Measurements from ENCODE around the gene COPS7A.
A peak's percentile ranks its signal among the peaks of the same experiment; 100 is the strongest.

Gene COPS7A

DNA sequence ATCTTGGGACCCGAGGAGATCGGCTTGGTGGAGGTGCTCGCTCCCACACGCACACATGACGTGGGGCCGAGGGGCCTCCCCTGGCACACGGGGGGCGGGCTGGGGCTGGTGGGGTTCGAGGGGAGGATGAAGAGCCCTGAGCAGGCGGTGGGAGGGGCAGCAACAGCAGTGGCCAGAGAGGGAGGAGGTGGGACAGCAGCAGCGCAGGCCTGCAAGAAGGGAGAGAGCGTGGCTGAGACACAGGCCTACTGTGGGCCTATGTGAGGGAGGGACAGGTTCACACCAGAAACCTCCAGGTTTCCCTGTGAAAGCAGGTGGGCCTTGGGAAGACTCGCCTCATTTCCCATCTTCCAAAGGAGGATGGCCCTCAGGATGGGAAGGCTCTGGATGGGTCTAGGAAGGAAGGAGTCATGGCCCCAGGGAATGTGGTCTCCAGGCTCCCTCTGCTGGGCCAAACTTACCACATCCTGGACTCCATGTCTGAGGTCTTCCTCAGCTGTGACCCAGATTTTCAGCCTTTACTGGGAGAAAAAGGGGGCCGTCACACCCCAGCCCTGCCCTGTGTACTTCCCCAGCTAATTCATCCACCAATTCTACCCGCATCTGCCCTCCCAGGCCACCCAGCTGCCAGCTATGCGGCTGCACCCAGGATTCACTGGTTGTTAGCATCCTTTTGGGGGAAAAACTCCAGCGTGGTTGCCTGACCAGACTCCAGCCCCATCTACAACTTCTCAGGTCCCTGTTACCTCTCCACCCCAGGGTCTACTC is 26.1 kb upstream of the COPS7A start:
- no peak for DNase-seq (ENCODE audit: low read depth)

DNA sequence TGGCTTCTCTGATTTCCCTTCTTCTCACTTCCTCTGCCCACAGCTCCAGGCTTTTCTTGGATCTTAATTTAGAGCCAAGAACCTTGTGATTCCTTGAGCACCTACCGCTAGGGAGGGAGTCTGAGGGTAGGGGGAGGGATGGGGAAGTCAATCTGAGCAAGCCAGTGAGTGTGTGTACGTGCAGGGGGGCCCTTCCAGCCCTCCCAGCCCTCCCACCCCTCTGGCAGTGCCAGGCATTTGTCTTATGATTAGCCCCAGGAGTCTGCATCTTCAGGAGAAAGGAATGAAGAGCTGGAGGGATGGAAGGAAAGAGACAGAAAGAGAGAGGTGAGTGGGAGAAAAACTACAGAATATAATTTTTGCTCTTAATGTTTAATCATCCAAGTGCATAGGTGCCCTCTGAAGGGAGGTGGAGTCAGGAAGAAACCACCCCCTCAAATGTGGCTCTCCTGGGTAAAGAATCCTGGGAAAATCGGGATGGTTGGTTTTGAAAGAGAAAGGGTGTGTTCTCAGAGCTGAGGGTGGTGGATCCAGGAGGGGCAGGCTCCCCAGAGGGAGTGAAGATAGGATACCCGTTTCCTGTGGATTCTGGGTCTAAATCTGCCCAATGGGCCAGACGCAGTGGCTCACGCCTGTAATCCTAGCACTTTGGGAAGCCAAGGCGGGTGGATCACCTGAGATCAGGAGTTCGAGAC is 25.3 kb upstream of the COPS7A start:
- DNase-seq (ENCODE audit: low read depth): no peak
- H3K4me3 ChIP-seq (ENCODE audit: low read depth, low read length): no peak overlapping the region
- TF ChIP-seq, protein P1, sequence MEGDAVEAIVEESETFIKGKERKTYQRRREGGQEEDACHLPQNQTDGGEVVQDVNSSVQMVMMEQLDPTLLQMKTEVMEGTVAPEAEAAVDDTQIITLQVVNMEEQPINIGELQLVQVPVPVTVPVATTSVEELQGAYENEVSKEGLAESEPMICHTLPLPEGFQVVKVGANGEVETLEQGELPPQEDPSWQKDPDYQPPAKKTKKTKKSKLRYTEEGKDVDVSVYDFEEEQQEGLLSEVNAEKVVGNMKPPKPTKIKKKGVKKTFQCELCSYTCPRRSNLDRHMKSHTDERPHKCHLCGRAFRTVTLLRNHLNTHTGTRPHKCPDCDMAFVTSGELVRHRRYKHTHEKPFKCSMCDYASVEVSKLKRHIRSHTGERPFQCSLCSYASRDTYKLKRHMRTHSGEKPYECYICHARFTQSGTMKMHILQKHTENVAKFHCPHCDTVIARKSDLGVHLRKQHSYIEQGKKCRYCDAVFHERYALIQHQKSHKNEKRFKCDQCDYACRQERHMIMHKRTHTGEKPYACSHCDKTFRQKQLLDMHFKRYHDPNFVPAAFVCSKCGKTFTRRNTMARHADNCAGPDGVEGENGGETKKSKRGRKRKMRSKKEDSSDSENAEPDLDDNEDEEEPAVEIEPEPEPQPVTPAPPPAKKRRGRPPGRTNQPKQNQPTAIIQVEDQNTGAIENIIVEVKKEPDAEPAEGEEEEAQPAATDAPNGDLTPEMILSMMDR (IDR thresholded peaks at IDR 0.05; ENCODE audit: low read depth, low read length, missing control alignments): no peak

More for the DNA sequence above, 26.1 kb upstream of the COPS7A start:
- no peak overlapping the region for H3K4me3 ChIP-seq (ENCODE audit: low read depth, low read length)
- TF ChIP-seq, protein P1 (IDR thresholded peaks at IDR 0.05; ENCODE audit: low read depth, low read length, missing control alignments): peak; percentile 59

DNA sequence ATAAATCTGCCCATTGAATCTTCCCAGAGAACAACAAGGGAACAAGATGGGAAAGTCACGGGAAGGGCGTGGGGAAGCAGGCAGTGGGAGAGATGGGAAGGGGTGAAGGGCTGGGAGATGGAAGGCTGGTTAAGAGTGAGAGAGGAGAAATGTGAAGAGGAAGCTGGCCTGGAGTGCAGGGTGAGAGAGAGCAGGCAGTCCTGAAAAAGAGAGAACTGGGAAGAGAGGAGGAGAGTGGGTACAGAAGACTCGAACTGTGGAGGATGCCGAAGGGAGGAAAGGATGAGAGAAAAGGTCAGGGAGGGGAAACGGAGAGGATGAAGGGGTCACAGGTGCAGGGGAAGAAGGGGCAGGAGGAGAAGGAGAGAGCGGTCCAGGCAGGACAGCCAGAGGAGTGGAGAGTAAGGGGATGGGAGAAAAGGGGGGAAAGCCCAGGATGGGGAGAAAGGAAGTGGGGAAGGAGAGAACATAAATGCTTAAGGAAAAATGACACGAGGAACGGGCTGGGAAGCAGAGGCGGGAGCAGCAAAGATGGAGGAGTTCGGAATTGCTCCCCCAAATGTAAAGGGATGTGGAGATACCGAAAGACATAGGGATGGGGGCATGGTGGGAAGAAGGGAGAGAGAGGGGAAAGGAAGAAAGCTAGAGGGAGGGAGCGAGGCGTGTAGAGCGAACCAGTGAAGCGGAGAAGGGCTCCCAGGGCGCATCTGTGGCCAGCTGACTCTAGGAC is 24.4 kb upstream of the COPS7A start:
- TF ChIP-seq, protein P1 (IDR thresholded peaks at IDR 0.05; ENCODE audit: low read depth, low read length, missing control alignments): no peak
- no peak overlapping the region for H3K4me3 ChIP-seq (ENCODE audit: low read depth, low read length)
- DNase-seq (ENCODE audit: low read depth): no peak

DNA sequence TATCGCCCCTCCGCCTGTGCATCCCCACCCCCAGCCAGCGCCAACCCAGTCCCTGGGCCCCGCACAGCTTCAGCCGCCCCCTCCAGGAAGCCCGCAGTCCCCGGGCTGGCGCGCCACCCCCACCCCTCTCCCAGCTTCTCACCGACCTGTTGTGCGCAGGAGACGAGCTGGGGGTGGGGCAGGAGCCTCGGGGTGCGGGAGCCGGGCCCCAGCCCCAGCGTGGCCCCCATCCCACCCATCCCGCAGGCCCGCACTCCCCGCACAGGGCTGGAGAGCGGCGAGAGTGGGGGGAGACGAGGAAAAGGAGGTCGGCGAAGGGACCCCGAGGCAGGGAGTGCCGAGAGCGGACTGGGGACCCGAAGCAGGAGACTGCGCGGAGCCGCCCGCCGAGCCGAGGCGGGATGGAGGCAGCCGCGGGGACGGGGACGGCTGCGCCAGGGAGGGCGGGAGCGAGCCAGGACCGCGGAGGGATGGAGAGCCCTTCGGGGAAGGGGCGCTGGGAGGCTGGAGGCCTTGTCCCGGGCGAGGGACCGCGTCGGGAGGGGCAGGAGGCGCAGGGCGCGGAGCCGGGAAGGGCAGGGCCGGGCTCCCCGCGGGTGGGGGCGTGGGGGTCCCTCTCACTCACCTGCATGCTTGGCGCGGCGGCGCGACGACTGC is 23.7 kb upstream of the COPS7A start:
- no peak overlapping the region for H3K4me3 ChIP-seq (ENCODE audit: low read depth, low read length)
- TF ChIP-seq, protein P1 (IDR thresholded peaks at IDR 0.05; ENCODE audit: low read depth, low read length, missing control alignments): no peak
- no peak for DNase-seq (ENCODE audit: low read depth)

DNA sequence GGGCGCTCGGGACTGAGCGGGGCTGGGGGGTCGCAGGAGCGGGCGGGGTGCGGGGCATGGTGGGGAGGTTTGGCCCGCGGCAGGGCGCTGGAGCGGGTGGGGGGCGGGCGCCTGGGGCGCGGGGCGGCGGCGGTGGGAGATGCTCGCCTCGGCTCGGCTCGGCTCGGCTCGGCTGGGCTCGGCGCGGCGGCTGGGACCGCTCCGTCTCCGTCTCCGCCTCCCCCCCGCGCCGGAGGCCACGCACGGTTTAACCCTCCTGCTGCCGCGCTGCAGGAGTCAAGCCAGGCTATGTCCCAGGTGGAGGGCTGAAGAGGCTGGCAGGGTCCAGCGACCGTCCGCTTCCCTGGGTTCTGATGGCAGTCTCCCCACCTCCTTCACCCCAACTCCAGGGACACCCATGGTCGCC is 23.2 kb upstream of the COPS7A start, which contains the start of gene PIANP:
PIANP (minus strand) TSS at position 170 of the 406 bp plus-strand sequence. CDS start 2,754 bp downstream, outside the sequence.
- DNase-seq (ENCODE audit: low read depth): no peak
- no peak within 1 kb of the TSS for H3K4me3 ChIP-seq (ENCODE audit: low read depth, low read length)
- TF ChIP-seq, protein P1 (IDR thresholded peaks at IDR 0.05; ENCODE audit: low read depth, low read length, missing control alignments): no peak

DNA sequence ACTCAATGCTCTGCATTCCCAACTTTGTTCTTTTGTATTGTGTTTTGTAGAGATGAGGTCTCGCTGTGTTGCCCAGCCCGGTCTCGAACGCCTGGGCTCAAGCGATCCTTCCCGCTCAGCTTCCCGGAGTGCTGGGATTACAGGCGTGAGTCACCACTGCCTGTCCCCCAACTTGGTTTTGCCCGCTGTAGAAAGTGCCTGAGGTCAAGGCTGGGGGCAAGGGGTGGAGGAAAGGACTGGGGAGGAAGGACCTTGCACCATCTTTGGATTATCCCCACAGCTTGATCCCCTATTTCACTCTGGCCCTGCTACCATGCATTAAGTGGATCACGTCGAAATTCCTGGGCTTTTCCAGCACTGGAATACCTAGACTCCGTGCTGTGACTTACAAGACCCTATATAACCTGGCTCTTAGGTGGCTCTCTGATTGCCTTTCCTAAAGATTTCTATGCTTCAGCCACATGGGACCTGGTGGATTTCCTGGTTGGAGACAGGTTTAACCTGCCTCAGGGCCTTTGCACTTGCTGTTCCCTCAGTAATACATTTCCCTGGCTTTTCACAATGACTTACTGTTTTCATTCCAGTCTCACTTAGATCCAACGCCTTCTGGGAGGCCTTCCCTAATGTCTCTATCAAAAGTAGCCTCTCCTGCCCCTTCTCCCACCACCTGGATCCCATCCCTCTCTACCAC is 22.6 kb upstream of the COPS7A start:
- no peak for DNase-seq (ENCODE audit: low read depth)
- H3K4me3 ChIP-seq (ENCODE audit: low read depth, low read length): no peak overlapping the region
- TF ChIP-seq, protein P1 (IDR thresholded peaks at IDR 0.05; ENCODE audit: low read depth, low read length, missing control alignments): no peak
